EL (cell line): Measurements from ENCODE around the gene GCNT2.
A peak's percentile ranks its signal among the peaks of the same experiment; 100 is the strongest.
"Not testable (repeated sequence)": the region's sequence is repeated elsewhere in the genome, so short reads cannot be mapped to it uniquely, and the experiment has no call there.

Experiments
- DNase-seq: peaks from one replicate; pipeline ENCODE4 v3.0.0-alpha.2; 2016

The GCNT2 gene

DNA sequence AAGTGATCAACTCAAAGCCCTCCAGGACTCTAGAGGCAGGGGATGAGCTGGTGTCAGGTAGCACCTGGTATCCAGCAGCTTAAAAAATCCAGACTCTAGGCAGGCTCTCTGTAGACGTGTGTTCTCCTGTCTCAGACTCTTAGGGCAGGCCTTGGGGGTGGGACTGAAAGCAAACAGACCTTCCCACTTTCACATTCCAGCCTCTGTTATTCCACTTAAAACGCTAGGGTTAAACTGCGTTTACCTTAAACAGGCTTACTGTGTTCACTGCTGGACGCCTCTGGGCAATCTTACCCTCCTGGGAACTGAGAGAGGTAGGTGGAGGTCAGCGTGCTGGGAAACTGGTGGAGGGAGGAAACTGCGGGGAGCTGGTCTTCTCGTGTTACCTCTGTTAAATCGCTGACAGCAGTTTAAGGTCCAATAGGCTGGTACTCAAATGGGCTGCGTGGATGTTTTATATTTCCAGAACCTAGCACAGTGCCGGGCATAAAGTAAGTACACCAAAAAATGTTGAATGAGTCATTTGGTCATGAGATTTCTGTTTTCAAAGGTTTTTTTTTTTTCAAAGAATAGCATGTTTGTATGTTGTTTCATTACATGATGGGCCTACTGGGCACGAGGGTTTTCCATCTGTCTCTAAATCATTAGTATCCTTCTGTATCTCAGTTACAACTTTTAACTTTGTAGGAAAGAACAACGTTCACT is at the start of gene GCNT2:
TSS of gene GCNT2 (plus strand) at position 248 of the 705 bp plus-strand sequence. CDS start 7,561 bp downstream, outside the sequence.
- DNase-seq = peak; percentile 63

DNA sequence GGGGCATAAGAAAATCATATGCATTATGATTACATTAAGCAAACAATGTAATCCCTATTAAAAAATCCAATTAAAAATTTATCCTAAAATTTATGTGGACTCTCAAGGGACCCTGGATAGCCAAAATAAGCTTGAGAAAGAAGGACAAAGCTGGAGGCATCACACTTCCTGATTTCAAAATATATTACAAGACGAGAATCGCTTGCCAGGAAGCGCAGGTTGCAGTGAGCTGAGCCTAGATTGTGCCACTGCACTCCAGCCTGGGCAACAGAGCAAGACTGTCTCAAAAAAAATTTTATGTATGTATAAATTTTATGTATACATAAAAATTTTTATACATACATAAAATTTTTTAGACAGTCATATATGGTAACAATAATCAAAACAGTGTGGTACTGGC is 48.5 kb upstream of the GCNT2 start:
- DNase-seq = no peak

DNA sequence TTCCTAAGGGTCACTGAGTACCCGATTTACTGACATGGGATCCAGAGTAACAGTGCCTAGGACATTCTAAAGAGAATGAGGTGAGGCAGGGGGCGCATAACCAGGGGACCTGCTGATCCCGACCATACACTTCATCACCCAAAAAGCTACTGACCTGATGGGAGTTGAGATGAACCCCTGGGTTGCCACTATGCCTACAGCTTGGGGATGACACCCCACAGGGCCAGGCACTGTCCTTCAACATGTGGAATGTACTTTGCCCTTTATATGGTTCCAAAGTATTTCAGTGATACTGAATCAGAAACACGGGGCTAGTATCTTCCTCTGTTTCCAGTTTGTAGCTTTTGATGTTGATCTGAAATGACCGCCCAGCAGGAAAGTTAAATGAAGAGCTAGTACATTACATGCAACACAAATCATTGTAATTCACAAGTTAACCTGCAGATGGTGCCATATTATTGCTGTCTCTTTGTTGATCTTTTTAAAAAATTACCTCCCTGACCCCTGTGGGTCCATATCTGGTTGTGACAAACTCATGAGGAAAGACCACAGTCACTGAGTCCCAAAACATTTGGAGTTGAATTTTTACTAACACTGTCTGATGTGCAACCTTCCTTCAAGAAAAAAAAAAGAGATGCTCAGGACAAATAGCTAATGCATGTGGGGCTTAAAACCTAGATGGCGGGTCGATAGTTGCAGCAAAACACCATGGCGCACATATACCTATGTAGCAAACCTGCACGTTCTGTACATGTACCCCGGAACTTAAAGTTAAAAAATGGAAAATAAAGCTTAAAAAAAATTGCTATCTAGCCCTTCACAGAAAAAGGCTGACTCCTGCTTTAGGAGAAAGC is 42.7 kb upstream of the GCNT2 start:
- peak; percentile 60 for DNase-seq

DNA sequence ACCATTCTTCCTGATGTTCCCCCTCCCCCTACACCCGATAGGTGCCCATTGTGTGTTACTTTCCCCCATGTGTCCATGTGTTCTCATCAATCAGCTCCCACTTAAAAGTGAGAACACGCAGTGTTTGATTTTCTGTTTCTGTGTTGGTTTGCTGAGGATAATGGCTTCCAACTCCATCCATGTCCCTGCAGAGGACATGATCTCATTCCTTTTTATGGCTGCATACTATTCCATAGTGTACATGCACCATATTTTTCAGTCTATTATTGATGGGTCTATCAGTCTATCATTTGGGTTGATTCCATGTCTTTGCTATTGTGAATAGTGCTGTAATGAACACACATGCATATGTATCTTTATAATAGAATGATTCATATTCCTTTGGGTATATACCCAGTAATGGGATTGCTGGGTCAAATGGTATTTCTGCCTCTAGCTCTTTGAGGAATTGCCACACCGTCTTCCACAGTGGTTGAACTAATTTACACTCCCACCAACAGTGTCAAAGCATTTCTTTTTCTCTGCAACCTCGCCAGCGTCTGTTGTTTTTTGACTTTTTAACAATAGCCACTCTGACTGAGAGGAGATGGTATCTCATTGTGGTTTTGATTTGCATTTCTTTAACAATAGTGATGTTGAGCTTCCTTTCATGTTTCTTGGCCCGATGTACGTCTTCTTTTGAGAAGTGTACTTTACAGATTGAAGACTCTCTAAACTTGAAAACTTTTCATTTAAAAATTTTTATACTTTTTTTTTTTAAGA is 41.0 kb upstream of the GCNT2 start:
- no peak for DNase-seq

DNA sequence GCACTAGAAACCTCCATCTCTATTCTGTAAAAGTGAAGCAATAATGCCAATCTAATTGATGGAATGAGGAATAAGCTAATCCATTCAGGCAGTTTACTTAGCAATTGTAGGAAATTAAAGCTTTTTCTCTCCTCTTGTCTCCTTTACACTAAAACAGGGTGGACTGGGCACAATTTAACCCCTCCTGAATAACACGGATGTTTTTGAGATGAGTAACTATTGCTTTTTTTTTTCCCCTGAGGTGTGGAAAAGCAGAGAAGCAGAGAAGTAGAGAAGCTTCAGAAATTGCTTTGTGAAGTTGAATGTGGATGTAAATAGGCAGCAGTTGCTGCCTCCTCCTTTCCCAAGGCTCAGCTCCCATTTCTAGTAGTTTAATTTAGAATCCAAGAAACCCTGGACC is 40.0 kb upstream of the GCNT2 start:
- peak; percentile 53 for DNase-seq

DNA sequence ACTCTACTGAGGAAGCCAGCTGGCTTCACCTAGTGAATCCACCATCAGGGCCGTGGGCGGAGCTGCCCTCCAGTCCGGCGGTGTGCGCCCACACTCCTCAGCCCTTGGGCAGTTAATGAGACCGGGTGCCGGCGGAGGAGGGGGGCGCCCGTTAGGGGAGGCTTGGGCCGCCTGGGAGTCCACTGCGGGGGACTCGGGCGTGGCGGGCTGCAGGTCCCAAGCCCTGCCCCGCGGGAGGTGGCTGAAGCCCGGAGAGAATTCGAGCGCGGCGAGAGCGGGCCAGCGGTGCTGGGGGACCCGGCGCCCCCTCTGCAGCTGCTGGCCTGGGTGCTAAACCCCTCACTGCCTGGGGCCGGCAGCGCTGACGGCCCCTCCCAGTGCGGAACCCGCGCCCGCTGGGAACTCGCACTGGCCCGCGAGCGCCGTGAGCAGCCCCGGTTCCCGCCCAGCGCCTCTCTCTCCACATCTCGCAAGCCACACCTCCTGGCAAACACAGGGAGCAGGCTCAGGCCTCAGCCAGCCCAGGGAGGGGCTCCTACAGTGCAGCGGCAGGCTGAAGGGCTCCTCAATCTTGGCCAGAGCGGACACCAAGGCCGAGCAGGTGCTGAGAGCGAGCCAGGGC is 38.4 kb upstream of the GCNT2 start:
- DNase-seq = no peak

DNA sequence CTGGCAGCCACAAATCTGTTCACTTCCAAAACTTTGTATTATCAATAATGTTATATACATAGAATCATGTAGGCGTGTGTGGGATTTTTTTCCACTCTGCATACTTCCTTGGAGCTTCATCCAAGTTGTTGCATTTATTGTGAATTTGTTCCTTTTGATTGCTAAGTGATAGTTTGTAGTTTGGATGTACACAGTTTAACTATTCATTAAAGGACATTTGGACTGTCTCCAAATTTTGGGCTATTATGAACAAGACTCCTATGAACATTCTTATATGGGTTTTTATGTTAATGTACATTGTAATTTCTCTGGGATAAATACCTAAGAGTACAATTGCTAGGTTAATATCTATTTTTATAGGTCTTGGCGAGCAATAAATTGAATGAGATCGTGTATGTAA is 36.2 kb upstream of the GCNT2 start:
- DNase-seq = no peak

DNA sequence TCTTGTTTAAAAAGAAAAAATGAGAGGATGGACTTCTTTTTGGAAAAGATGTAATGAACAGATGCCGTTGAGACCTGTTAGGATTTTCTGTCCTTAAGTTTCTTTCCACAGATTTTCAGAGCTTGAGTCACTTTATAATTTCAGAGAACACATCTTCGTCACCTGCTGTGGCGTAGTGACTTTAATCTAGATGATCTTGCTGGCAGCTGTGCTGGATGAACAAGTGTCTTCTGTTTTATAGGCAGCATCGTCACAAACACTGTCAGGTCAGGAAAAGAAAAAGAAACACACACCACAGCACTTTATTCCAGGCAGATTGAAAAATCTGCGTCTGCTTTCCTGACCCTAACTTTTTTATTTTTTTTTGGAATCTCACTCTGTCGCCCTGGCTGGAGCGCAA is 35.7 kb upstream of the GCNT2 start:
- no peak for DNase-seq

DNA sequence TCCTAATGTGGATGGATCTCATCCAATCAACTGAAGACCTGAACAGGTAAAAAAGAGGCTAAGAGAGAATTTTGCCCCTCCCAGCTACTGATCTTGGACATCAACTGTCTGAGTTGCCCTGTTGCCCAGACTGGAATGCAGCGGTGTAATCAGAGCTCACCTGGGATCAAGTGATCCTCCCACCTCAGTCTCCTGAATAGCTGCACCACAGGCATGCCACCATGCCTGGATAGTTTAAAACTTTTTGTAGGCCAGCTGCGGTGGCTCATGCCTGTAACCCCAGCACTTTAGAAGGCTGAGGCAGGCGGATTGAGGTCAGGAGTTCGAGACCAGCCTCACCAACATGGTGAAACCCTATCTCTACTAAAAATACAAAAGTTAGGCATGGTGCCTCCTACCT is 34.9 kb upstream of the GCNT2 start:
- no peak for DNase-seq

DNA sequence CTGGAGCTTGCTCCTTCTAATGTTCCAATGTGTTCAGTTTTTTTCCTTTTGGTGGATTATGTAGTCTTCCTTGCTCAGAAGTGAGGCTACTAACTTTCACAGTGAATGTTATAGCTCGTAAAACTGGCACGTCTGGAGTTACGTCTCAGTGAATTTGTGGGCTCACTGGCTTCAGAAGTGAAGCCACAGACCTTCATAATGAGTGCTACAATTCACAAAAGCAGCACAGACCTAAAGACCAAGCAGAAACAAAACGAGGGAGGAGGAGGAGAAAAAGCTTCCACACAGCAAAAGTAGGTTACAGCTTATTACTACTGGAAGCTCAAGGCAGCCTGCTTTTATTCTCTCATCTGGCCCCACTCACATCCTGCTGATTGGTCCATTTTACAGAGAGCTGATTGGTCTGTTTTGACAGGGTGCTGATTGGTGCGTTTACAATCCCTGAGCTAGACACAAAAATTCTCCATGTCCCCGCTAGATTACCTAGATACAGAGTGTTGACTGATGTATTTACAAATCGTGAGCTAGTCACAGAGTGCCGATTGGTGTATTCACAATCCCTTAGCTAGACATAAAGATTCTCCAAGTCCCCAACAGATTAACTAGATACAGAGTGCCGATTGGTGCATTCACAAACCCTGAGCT is 34.1 kb upstream of the GCNT2 start:
- DNase-seq = not testable (repeated sequence)

DNA sequence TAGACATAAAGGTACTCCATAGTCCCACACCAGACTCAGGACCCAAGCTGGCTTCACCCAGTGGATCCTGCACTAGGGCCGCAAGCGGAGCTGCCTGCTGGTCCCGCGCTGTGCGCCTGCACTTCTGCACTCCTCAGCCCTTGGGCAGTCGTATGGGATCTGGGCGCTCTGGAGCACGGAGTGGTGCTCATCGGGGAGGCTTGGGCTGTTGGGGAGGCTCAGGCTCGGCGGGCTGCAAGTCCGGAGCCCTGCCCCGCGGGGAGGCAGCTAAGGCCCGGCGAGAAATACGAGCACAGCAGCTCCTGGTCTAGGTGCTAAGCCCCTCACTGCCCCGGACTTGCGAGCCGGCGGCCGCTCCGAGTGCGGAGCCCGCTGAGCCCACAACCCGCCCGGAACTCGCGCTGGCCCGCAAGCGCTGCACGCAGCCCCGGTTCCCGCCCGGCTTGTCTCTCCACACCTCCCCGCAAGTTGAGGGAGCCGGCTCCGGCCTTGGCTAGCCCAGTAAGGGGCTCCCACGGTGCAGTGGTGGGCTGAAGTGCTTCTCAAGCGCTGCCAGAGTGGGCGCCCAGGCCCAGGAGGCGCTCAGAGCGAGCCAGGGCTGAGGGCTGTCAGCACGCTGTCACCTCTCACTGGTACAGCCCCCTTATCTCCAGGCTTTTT is 33.4 kb upstream of the GCNT2 start:
- no peak for DNase-seq

DNA sequence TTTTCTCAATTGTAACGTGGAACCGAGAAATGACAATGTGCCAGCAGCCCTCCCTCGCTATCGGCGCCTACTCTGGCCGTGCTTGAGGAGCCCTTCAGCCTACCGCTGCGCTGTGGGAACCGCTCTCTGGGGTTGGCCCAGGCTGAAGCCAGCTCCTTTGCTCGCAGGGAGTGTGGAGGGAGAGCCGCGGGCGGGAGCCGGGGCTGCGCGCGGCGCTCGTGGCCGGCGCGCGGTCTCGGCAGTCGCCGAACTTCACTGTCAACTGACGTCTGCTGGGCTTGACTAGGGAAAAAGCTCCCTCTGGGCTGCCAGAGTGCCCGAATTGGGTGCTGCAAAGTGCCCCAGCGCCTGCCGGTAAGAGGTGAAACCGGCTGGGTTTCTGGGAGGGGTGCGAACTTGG is 29.7 kb upstream of the GCNT2 start:
- no peak for DNase-seq

DNA sequence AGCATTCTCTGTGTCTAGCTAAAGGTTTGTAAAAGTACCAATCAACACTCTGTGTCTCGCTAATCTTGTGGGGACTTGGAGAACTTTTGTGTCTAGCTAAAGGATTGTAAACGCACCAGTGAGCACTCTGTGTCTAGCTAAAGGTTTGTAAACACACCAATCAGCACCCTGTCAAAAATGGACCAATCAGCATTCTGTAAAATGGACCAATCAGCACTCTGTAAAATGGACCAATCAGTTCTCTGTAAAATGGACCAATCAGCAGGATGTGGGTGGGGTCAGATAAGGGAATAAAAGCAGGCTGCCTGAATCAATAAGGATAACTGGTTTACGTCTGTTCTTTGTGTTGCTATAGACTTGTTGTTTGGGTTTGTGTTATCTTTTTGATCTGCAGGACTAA is 29.2 kb upstream of the GCNT2 start:
- DNase-seq = not testable (repeated sequence)

DNA sequence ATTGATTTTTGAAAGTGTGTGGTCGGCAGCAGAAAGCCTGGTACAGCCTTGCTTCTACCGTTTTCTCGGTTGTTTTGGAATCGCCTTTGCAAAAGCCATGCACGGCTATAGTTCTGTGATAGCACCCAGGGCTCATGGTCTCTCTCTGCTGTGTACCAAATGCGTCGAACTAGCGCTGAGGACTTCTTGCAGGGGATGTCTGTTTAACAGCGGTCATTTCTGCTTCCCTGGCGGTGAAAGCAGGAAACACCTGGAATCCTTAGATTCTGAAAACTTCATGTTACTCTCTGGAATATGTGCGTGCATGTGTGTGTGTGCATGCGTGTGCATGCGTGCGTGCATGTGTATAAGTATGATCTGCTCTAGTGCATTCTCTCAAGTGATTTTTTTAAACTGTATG is 26.1 kb upstream of the GCNT2 start:
- DNase-seq = no peak

DNA sequence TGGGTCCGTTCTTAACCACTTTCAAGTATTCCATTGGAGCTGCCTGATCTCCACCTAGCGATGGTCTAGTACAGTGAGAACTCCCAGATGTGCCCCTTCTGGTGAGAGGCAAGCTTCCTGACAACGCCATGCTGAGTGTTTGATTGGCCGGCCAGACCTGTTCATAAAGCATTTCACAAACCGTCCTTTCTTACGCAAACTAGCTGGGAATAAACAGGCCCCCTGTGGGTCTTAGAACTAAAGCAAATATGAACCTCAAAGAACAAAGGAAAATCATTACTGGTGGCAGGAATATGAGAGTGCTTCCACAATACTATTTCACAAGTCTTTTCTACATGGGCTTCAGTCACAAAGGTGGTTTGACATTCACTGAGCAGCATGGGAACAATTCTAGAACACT is 15.6 kb upstream of the GCNT2 start:
- DNase-seq = no peak

DNA sequence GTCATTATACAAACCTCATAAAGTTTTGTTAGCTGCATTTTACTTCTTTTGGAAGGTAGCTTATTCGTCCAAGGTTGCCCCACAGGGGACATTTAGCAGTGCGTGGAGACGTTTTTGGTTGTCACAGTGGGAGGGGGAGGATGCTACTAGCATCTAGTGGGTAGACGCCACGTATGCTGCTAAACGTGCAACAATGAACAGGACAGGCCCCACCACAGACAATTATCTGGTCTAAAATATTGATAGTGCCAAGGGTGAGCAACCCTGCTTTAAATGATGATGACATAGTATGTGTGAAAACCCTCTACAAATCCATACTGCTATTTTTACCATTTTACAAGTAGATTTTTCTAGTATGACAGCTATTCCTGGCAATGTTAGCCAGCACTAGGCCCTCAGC is 13.9 kb upstream of the GCNT2 start:
- no peak for DNase-seq

DNA sequence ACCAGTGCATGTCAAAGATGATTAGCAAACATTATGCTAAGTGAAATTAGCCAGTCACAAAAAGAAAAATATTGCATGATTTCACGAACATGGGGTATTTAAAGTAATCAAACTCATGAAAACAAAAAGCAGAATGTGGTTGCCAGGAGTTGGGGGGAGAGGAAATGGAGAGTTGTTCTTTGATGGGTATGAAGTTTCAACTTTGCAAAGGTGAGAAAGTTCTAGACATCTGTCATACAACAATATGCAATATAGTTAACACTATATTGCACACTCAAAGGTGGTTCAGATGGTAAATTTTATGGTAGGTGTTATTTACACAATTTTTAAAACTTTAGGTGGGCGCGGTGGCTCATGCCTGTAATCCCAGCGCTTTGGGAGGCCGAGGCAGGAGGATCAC is 13.4 kb upstream of the GCNT2 start:
- DNase-seq = no peak

DNA sequence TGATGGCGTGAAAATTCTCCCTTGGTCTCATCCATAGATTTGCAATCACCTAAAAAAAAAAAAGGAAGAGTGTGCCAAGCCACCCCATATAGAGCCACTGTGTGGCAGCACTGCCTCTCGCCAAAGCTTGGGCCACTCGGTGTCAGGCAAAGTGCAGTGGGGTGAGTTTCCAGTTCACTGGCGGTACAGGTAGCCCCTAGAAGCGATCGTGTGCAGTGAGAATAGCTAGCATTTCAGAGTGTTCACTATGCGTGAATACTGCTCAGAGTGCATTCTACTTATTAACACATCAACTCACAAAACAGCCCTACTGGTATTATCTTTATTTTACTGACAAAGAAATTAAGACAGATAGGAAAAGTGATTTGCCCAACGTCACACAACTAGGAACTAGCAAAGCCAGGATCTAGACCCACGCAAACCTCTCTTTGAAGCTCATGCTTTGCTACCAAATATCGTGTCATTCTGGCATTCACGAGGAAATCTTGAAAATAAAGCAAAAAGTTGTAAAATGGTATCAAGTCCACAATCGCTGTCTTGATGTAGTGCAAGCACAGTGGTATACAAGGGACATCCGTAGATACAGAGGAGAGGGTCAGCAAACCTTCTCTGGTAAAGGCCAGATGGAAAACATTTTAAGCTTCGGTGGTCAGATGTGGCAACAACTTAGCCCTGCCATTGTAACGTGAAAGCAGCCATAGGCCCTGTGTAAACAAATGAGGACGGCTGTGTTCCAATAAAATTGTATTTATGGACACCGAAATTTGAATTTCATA is 10.4 kb upstream of the GCNT2 start:
- peak; percentile 66 for DNase-seq

DNA sequence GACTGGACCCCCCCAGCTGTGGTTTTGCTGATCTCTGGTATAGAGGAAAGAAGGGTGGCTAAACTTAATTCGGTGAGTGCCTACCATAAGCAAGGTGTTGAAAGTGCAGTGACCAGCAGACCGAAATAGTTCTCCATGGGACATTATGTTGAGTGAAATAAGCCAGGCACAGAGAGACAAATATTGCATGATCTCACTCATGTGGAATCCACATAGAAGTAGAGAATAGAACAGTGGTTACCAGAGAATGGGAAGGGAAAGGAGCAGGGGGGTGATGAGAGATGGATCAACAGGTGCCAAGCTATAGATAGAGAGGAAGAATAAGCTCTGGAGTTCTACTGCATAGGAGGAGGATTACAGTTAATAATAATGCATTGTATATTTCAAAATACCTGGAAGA is 9.7 kb upstream of the GCNT2 start:
- peak; percentile 62 for DNase-seq

DNA sequence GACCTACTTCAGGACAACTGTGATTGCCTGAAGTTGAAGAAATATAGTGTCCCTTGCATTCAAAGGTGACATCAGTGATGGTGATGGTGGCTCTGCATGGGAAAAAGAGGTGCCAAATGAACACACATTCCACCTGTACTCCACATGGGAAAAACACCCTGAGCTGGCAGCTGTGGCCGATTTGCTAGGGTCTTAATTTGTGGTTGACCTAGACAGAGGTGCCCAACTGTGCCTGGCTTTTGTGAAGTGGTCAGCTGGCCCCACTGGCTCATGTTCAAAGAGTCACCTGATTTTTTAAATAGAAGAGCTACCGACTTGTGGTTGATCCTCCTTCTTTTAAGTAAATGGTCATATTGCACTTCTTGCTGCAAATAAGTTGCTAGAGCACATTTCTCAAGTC is 7.6 kb upstream of the GCNT2 start:
- DNase-seq = no peak

DNA sequence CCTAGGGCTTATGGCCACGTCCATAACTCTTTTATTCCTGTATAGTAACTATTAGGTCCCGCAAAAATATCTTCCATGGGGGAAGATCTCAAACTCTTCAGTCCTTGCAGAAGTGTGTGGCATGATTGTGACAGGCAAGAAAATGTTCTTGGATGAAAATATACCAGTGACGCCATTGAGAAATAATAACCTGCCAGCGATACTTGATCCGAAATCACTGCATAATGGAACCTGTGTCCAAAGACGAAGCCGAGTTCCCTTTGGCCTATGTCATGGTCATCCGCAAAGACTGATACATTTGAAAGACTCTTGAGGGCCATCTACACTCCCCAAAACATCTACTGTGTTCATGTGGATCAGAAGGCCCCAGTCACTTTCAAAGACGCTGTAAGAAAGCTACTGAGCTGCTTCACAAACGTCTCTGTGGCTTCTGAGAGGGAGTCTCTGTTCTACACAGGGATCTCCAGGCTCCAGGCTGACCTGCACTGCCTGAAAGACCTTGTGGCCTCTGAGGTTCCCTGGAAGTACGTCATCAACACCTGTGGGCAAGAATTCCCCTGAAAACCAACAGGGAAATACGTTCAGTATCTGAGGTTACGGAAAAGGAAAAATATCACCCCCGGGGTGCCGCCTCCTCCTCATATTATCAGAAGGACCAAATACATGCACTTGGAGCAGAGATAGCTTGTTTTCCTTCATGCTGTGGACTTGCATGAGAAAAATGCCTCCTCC is 6.9 kb upstream of the GCNT2 start:
- DNase-seq = no peak
